ENCODE data around the gene TRIOBP.

The TRIOBP gene

DNA sequence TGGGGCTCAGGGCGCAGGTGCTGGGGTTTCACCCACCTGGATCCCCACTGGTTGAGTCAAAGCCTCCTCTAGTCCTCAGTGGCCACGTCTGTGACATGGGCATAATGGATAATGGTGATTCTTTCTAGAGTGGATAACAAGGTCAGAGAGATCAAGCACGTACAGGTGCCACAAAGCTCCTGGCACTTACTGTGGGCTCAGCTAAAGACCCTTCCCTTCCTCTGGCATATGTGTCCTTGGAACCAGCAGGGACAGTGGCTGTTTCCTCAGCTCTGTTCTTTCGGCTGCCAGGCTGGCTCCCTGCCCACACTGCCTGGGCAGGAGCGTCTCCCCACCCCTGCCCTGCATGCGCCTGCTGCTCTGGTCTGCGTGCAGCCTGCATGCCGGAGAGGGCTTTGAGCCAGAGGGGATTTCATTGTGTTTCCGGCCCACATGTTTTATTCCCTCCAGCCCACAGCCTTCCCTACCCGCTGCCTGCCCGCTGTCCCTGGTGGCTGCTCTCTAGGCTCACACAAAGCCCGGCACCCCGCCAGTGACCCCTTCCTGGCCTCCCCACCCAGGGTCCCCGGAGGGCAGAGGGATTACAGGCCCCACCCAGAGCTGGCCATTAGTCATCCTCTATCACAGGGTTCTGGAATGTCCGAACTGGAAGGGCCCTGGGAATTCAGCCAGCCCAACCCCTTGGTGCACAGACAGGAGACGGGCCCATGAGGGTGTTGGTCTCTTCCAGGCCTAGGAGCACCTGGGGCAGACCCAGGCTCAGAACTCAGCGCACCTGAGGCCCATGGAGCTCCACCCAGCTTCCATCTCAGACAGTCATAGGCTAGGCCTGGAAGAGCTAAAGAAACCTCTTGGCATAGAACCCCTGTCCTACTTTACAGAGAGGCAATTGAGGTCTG, 55.6 kb downstream of the TRIOBP start:
- DNase-seq, result no peak

DNA sequence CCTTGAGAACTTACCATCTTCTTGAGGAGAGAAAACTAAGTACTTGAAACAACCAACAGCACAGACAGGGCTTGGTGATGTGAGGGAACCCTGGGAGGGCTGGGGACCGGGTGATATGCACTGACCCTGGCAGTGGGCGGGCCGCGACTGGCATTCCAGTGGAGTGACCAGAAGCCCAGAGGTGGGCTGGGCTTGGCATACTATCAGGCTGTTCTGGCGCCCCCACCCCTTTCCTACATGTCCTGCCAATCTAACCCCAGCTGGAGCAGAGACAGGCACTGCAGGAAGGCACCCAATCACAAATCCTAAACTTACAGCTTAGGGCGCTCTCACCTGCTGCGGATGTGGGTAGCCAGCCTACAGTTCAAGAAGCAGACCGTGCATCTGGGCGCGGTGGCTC, 56.9 kb downstream of the TRIOBP start:
- no peak for DNase-seq

DNA sequence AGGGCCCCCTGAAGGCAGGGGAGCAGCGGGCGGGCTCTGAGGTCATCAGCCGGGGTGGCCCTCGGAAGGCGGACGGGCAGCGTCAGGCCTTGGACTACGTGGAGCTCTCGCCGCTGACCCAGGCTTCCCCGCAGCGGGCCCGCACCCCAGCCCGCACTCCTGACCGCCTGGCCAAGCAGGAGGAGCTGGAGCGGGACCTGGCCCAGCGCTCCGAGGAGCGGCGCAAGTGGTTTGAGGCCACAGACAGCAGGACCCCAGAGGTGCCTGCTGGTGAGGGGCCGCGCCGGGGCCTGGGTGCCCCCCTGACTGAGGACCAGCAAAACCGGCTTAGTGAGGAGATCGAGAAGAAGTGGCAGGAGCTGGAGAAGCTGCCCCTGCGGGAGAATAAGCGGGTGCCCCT, 60.8 kb downstream of the TRIOBP start:
- DNase-seq, result no peak

DNA sequence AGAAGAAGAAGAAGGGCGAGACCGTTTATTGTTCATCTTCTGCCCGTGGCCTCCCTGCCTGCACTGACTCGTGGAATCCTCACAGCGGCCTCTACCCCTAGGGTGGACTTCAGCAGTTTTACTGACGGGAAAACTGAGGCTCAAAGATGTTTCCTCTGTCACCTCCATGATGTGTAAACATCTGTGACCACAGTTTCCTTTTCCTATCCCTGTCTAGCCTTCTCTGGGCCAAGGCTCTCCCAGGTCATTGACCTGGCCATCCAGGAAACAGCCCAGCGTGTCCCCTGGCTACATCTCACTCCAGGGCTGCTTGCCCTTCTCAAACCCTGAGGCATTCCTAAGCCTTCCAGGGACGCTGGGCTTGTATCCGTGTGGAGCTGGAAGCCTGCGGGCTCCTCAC, 61.8 kb downstream of the TRIOBP start:
- DNase-seq, result no peak

DNA sequence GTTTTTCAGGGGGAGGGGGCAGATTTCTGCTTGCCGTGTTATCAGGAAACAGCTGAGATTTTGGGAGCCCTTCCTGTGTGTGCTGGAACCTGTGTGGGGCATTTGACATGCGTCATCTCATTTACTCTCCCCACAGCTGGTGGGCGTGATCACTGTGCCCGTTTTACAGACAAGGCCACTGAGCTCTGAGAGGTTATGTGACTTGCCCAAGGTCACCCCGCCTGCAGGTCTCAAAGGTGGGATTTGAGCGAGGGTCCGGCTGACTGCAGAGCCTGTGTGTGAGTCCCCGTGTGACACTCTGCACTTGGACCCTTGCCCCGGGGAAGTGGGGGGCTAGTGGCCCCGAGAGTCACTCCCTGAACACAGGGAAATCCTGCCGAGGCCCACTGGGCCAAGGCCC, 62.4 kb downstream of the TRIOBP start:
- no peak for DNase-seq

DNA sequence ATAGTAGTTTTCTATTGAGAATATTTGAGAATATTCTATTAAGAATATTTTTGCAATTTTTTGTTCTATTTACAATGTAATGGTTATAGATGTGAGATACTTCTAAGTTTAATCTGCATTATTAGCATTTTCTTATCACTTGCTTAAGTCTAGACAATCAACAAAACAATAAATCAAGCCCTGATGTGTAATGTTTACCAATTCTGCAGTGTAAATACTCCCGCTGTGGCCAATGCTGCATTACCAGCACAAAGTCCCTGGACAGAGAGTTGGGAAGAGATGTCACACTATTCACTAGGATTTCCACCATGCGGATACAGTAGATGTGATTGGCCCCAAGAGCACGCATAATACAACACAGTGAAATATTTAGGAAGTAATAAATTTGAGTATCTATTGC, 63.3 kb downstream of the TRIOBP start:
- DNase-seq, result no peak

DNA sequence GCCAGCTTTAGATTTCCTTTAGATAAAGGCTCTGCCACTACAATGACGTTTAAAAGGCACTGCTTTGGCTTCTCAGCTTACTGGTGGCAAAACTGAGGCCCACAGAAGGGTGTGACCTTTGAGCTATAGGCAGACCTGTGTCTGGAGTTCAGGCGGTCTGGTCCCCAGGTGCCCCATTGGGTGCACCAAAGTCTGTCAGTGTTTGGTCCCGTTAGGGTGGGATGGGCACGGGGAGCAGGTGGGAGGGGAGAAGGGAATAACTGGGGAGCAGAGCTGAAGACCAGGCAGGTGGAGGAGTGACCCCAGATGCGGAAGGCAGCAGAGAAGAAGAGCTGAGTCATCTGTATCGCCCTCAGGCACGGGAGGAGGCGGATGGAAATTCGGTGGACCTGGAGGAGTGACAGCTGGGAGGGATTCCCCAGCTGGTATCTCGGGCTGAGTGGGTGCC, 65.6 kb downstream of the TRIOBP start:
- no peak for DNase-seq

DNA sequence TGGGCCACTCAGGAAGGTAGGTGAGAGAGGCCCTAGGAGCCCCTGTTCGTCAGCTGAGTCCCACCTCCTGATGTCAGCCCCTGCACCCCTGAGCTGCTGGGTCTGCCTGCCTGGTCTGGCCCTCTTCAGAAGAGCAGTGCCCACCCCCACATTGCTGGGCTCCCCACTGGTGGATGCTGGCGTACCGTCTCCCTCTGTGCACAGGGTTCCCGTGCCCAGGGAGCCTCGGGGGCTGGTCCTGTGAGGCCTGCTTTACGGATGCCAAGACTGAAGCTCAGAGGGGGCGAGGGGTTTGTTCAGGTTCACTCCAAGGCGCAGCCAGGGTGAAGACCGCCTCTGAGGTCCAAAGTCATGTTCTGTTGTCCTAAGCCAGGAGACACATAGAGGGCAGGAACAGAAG, 66.2 kb downstream of the TRIOBP start:
- no peak for DNase-seq

DNA sequence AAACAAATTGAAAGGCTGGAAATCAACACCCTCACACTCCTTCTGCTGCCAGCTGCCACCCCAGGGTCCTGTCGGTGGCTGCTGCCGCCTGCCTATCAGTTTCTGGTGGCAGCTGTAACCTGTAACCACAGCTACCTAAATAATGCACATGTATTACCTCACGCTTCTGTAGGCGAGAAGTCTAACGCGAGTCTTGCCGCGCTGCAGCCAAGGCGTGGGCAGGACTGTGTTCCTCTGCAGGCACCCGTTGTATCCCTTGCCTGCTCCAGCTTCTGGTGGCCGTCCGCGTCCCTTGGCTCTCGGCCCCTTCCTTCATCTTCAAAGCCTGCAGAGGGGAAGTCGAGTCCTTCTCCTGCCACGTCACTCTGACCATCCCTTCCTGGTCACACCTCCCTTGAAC, 66.8 kb downstream of the TRIOBP start:
- no peak for DNase-seq

DNA sequence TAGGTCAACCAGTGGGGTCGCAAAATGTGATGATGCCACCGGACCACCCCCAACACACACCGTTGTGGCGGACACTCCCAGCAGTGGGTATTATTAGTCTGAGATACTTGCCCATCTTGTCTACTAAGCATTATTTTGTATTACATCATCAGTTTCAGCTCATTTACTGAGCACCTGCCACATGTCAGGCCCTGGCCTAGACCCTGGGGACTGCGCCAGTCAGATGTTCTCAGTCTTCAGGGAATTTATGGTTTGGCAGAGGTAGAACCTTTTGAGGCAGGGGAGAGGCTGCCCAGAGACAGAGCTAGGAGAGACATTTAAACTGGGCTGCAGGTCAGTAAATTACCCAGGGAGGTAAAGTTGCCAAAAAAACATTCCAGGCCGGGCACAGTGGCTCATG, 67.8 kb downstream of the TRIOBP start:
- DNase-seq, result no peak

DNA sequence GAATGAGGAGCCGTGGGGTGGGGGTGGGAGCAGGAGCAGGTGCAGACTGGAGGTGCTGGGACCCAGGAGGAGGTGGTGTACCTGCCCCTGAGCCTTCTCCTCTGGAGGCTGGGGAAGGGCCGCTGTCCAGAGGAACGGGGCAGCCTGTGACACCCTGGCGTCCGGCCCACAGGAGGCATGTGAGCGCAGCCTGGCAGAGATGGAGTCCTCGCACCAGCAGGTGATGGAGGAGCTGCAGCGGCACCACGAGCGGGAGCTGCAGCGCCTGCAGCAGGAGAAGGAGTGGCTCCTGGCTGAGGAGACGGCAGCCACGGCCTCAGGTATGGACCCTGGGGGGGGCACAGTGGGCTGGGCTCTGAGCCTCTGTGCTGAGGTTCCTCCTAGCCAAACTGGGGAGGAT, 68.7 kb downstream of the TRIOBP start:
- no peak for DNase-seq

DNA sequence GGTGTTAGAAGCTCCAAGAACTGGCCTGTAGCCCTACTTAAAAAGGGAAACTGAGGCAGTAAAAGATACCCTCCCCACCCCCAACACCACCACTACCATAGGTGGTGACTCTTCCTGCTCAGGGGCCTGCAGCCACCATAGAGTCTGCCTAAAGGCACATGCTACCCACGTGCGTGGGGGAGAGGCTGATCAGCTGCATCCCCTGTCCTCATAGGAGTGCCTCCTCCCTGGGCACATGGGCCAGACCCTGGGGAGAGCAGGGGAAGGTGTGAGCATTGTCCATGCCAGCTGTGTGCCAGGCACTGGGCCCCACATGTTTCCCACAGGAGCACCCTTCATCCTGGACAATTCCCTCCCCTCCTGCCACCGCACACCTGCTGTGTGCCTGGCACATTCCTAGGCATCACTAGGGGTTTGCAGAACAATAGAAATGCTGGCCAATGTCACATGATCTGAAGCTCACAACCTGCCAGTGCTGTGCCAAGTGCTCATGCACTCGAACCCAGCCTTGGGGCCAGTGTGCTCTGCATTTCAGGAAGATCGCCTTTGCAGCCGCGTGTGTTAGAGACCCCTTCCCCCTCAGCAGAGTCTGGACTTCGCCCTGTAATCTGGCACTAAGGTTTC, 69.2 kb downstream of the TRIOBP start:
- DNase-seq, result no peak

DNA sequence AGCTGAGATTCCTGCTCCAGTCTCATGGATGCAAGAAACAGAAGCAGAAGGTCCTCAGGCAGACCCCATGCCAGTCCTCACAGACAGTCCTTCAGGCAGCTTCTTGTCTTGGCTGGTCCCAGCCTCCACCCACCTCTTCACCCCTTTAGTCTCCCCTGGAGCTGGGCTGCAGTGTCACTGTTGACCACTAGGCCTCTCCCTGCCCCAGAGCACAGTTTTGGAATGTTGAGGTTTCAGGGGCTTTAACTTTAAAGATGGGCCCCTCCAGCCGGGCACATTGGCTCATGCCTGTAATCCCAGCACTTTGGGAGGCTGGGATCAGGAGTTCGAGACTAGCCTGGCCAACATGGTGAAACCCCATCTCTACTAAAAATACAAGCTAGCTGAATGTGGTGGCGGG, 71.4 kb downstream of the TRIOBP start:
- no peak for DNase-seq

DNA sequence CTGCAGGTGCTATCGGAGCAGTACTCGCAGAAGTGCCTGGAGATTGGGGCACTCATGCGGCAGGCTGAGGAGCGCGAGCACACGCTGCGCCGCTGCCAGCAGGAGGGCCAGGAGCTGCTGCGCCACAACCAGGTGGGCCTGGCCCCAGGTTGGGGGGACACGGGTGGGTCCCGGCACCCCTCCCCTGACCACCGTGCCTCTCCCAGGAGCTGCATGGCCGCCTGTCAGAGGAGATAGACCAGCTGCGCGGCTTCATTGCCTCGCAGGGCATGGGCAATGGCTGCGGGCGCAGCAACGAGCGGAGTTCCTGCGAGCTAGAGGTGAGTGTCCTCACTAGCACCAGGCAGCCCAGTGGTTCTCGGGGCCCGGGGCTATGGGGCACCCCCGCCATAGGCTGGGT, 72.2 kb downstream of the TRIOBP start:
- DNase-seq, result no peak

DNA sequence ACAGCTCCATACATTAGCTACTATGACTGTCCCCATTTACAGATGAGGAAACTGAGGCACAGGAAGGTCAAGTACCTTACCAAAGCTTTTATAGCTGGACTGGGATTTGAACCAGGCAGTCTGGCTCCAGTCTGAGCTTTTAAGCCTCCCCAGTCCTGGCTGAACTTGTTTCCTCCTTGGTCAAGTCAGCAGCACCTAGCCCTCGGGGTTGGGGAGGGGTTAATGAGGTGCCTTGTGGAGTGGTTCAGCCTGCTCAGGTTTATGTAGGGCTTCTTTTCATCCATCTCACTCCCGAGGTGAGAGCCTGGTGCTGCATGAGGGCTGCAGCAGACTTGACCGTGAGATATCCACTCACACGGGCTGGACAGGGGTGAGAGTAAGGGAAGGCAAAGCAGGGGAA, 74.2 kb downstream of the TRIOBP start:
- no peak for DNase-seq

DNA sequence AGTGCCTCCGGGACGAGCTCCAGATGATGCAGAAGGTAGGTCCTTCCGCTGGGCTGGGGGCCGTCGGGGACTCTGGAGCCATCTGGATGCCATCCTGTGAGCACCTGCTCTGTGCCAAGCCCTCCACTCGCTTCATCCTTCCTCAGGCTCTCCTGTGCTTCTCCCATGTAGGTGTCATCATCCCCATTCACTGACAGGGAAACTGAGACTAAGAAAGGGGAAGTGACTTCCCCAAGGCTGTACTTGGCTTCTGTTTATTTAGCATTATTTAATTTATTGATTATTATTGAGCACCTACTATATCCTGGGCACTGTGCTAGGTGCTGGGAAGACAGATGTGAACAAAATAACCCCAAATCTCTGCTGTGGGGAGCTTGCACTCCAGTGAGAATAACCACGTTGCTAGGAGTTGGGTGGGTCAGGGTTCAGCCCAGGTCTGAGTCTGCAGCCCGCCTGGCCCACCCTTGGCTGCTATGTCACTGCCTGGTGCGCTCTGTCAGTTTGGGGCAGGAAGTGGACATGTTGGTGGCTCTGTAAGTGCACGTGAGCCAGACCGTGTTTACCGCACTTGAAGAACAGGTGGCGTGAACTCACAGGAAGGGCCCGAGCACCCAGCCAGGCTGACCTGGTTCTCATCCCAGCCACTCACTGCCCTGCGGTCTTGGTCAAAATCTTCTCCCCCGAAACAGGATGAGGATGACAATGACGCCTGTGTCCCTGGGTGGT, 75.0 kb downstream of the TRIOBP start:
- DNase-seq, result no peak

DNA sequence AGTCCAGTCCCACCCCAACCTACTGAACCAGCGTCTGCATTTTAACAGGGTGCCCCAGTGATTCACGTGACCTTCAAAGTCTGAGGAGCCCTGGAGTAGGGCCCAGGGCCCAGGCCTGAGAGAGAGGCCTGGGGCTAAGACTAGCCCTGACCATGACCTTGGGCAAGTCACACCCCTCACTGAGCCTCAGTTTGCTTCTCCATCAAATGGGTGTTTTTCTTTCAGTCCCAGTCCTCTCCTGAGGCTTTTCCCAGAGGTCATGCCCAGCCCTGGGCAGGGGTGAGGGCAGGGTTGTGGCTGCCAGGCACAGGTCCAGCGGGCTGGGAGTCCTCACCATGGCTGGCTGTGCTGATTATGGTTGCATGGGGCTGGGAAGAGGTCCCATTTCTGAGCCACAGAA, 77.9 kb downstream of the TRIOBP start:
- no peak for DNase-seq

DNA sequence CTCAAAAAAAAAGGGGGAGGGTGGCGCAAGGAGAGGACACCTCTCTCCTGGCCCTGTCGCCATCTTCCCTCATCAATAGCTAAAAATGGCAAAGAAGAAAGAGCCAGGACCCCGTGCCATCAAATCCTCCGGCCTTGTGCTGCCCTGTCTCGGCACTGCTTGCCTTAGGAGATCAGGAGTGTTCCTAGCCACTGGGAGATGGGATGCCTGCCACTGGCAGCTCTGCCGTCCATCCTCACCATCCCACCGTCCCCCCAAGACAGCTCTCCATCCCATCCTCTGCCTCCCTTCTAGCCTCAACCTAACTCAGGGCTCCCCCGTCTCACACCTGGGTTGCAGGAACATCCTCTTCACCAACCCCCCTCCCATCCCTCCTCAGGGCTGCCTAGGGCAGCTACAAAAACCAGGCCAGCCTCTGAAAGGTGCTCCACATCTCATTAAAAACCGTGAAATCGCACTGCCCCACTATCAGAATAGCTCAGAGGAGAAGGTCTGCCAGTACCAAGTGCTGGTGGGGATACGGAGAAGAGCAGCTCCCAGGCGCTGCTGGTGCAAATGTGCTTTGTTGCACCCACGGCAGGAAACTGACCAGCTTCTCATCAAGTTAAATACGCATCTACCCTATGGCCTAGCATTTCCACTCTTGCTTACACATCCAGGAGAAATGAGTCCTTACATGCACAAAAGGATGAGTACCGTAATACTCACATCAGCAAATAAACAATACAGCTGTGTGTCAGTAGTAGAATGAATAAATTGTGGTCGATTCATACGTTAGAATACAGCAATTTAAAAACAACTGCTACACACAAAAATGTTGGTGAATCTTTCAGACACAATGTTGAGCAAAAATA, 79.2 kb downstream of the TRIOBP start:
- no peak for DNase-seq

DNA sequence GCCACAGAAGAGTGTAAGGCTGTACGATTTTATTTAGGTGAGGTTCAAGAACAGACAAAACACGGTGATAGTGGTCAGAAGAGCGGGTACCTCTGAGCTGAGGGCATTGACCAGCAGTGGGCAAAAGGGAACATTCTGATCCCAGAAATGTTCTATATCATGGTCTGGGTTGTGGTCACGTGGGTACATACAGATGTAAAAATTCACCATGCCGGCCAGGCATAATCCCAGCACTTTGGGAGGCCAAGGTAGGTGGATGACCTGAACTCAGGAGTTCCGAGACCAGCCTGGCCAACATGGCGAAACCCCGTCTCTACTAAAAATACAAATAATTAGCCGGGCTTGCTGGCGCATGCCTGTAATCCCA, 79.8 kb downstream of the TRIOBP start:
- DNase-seq, result no peak

DNA sequence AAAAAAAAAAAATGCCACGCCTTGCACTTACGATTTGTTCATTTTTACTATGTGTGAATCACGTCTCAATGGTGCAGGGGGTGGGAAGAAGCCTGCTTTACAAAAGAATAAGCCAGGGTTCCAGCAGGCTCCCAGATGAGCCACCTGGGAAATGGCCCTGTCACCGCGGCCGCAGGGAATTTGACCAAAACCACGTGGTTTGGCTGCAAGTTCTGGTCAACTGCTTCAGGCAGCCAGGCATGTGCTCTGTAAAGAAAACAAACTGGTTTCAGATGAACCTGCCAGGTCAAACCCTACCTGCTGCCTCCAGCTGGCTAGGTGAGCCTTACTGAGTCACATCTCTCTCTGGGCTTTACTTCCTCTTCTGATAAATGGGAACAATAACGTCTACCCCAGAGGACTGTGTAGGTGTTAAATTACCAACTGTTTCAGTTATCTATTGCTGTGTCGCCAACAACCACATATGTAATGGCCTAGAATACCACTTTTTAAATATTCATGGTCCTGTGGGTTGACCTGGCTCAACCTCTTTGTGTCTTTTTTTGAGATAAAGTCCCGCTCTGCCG, 80.4 kb downstream of the TRIOBP start:
- DNase-seq, result no peak

DNA sequence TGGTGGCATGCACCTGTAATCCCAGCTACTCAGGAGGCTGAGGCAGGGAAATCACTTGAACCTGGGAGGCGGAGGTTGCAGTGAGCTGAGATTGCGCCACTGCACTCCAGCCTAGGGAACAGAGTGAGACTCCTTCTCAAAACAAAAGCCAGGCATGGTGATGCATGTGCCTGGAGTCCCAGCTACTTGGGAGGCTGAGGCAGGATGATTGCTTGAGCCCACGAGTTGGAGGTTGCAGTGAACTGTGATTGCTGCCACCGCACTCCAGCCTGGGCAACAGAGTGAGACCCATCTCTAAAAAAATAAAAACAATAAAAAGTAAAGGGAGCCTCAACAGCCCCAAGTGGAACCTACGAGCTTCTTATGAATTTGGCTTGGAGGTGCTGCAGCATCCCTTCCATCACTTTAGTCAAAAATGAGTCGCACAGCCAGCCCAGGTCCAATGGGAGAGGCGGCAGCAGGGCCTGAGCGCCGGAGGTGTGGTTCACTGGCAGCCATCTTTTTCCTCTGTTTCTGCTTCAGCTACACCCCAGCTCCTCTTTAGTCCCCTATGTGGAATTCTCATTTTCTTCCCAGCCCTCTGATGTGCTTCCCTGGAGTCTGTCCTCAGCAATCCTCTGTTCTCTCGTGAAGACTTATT, 81.6 kb downstream of the TRIOBP start:
- no peak for DNase-seq

DNA sequence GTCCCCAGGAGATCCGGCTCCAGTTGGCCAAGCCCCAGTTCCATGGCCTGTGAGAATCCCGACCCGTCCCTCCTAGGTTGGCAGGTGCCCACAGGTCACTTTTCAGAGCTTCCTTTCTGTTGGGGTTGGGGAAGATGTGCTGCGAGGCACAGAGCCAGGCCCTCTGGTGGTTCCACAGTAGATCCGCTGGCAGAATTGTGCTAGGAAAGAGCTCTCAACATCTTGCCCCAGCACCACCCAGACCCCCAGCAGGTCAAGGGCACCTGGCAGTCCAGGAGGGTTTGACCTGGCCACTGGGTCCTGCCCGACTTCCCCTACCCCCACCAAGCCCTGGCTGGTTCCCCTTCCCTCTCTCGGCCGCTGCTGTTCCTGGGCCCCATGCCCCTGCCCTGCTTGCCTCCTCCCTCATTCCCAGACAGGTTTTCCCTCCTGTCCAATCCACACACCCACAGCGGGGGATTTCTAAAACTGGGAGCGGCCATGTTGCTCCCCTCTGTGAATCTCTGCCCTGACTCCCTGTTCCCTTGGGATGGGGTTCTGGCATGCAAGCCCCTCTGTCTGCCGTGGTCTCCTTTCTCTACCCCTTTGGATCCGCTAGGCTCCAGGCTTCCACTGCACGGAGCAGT, 84.7 kb downstream of the TRIOBP start:
- no peak for DNase-seq
